HepG2 (cell line): ENCODE measurements around the gene LGALS3.

Source experiments
- FIP1L1 ChIP-seq: fragments of 200-400 bp; formaldehyde crosslinking; IDR thresholded peaks from 2 replicates; pipeline ENCODE4 v1.6.1; 2018; ENCODE audit warnings: low read depth, mild to moderate bottlenecking, low read length, moderate library complexity, borderline replicate concordance; ENCODE audit not compliant: insufficient read depth
- HIVEP1 ChIP-seq: sonication (generic); formaldehyde crosslinking; IDR thresholded peaks from 2 replicates; pipeline ENCODE4 v1.4.0; 2020; ENCODE audit warnings: mild to moderate bottlenecking, missing genetic modification reagents
- HMG20A ChIP-seq: IDR thresholded peaks from 2 replicates; pipeline ENCODE4 v1.6.1; 2016; ENCODE audit warnings: borderline replicate concordance
- JUND ChIP-seq: sonication (generic); formaldehyde crosslinking; IDR thresholded peaks from 2 replicates; pipeline ENCODE4 v1.8.0; 2022; ENCODE audit warnings: mild to moderate bottlenecking, missing genetic modification reagents
- MED1 ChIP-seq: sonication (generic); formaldehyde crosslinking; IDR thresholded peaks from 2 replicates; pipeline ENCODE4 v1.4.0; 2020; ENCODE audit warnings: missing genetic modification reagents
- SIN3A ChIP-seq: IDR thresholded peaks from 2 replicates; pipeline ENCODE4 v1.6.1; 2011; ENCODE audit warnings: low read depth, mild to moderate bottlenecking, control low read depth, low read length, borderline replicate concordance
- ZBTB20 ChIP-seq: sonication (generic); formaldehyde crosslinking; IDR thresholded peaks from 2 replicates; pipeline ENCODE4 v1.8.1; 2023; ENCODE audit warnings: missing genetic modification reagents, low read depth, mild to moderate bottlenecking, borderline replicate concordance
- ZBTB7A ChIP-seq: sonication (generic); formaldehyde crosslinking; IDR thresholded peaks from 2 replicates; pipeline ENCODE4 v1.8.0; 2022; ENCODE audit warnings: mild to moderate bottlenecking, missing genetic modification reagents
- ZNF329 ChIP-seq: sonication (generic); formaldehyde crosslinking; IDR thresholded peaks from 2 replicates; pipeline ENCODE4 v1.9.0; 2021; ENCODE audit warnings: low read depth, mild to moderate bottlenecking, missing genetic modification reagents
- ZNF572 ChIP-seq: sonication (generic); formaldehyde crosslinking; IDR thresholded peaks from 2 replicates; pipeline ENCODE4 v1.5.1; 2020; ENCODE audit warnings: mild to moderate bottlenecking, missing genetic modification reagents
- TF ChIP-seq, protein P1 (sequence below): IDR thresholded peaks from 2 replicates; pipeline ENCODE4 v1.6.1; 2012; ENCODE audit warnings: inconsistent platforms
- TF ChIP-seq, protein P2 (sequence below): sonication (generic); formaldehyde crosslinking; IDR thresholded peaks from 2 replicates; pipeline ENCODE4 v1.5.0; 2020; ENCODE audit warnings: mild to moderate bottlenecking, missing genetic modification reagents, moderate library complexity
- TF ChIP-seq, protein P3 (sequence below), 2 experiments: IDR thresholded peaks; 2 replicates each; pipeline ENCODE4 v1.6.1; 2011 to 2012; ENCODE audit warnings: low read length in 2 of 2, borderline replicate concordance in 1 of 2, low read depth in 1 of 2, mild to moderate bottlenecking in 1 of 2, moderate library complexity in 1 of 2
- TF ChIP-seq, protein P4 (sequence below): sonication (generic); formaldehyde crosslinking; IDR thresholded peaks from 2 replicates; pipeline ENCODE4 v1.4.0; 2020; ENCODE audit warnings: missing genetic modification reagents

DNA sequence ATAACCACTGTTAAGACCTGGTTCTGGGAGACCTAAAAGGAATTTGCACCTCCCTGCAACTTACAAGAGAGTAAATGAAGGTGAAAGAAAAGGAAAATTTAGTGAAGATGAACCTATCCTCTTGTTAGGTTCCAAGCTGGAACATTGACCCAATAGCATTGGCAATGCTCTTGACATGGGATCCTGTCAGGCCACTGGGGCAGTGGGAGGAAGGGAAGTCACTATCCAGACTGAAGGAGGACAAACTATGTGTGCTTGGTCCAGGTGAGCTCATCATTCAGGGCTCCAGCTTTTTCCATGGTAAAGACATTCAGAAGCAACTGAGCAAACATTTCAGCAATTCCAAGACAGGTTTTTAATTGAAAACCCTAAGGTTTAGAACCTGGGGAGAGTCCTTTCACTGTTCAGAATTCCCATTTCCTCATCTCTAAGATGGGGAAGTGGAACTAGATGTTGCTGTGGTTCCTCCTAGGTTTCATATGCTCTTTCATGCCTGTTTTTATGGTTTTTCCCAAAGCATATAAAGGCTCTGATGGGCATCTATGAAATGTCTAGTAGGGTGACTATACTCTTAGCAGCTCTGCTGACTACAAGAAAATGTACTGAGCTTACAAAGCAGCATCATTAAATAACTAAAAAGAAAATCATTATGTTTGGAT, 44.5 kb upstream of the LGALS3 start:
- TF ChIP-seq, protein P1, sequence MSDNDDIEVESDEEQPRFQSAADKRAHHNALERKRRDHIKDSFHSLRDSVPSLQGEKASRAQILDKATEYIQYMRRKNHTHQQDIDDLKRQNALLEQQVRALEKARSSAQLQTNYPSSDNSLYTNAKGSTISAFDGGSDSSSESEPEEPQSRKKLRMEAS = no peak
- TF ChIP-seq HMG20A (CRISPR knock-in tag) (no peak), ZBTB7A (CRISPR knock-in tag) (no peak), FIP1L1 (no peak), HIVEP1 (CRISPR knock-in tag) (no peak), ZNF572 (CRISPR knock-in tag) (no peak), JUND (CRISPR knock-in tag) (no peak), ZNF329 (CRISPR knock-in tag) (no peak), MED1 (CRISPR knock-in tag) (no peak), ZBTB20 (CRISPR knock-in tag) (no peak), SIN3A (no peak)
- TF ChIP-seq, protein P2, sequence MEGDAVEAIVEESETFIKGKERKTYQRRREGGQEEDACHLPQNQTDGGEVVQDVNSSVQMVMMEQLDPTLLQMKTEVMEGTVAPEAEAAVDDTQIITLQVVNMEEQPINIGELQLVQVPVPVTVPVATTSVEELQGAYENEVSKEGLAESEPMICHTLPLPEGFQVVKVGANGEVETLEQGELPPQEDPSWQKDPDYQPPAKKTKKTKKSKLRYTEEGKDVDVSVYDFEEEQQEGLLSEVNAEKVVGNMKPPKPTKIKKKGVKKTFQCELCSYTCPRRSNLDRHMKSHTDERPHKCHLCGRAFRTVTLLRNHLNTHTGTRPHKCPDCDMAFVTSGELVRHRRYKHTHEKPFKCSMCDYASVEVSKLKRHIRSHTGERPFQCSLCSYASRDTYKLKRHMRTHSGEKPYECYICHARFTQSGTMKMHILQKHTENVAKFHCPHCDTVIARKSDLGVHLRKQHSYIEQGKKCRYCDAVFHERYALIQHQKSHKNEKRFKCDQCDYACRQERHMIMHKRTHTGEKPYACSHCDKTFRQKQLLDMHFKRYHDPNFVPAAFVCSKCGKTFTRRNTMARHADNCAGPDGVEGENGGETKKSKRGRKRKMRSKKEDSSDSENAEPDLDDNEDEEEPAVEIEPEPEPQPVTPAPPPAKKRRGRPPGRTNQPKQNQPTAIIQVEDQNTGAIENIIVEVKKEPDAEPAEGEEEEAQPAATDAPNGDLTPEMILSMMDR (CRISPR knock-in tag) = no peak
- TF ChIP-seq, protein P3, sequence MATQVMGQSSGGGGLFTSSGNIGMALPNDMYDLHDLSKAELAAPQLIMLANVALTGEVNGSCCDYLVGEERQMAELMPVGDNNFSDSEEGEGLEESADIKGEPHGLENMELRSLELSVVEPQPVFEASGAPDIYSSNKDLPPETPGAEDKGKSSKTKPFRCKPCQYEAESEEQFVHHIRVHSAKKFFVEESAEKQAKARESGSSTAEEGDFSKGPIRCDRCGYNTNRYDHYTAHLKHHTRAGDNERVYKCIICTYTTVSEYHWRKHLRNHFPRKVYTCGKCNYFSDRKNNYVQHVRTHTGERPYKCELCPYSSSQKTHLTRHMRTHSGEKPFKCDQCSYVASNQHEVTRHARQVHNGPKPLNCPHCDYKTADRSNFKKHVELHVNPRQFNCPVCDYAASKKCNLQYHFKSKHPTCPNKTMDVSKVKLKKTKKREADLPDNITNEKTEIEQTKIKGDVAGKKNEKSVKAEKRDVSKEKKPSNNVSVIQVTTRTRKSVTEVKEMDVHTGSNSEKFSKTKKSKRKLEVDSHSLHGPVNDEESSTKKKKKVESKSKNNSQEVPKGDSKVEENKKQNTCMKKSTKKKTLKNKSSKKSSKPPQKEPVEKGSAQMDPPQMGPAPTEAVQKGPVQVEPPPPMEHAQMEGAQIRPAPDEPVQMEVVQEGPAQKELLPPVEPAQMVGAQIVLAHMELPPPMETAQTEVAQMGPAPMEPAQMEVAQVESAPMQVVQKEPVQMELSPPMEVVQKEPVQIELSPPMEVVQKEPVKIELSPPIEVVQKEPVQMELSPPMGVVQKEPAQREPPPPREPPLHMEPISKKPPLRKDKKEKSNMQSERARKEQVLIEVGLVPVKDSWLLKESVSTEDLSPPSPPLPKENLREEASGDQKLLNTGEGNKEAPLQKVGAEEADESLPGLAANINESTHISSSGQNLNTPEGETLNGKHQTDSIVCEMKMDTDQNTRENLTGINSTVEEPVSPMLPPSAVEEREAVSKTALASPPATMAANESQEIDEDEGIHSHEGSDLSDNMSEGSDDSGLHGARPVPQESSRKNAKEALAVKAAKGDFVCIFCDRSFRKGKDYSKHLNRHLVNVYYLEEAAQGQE (IDR thresholded peaks at IDR 0.05; ENCODE audit: borderline replicate concordance in 1 of 2, low read depth in 1 of 2, low read length in 2 of 2) = no peak
- TF ChIP-seq, protein P4, sequence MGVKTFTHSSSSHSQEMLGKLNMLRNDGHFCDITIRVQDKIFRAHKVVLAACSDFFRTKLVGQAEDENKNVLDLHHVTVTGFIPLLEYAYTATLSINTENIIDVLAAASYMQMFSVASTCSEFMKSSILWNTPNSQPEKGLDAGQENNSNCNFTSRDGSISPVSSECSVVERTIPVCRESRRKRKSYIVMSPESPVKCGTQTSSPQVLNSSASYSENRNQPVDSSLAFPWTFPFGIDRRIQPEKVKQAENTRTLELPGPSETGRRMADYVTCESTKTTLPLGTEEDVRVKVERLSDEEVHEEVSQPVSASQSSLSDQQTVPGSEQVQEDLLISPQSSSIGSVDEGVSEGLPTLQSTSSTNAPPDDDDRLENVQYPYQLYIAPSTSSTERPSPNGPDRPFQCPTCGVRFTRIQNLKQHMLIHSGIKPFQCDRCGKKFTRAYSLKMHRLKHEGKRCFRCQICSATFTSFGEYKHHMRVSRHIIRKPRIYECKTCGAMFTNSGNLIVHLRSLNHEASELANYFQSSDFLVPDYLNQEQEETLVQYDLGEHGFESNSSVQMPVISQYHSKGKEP (CRISPR knock-in tag) = no peak
